Mucosa of descending colon (tissue), 3 donors: Measurements from ENCODE around the gene CELA3B. TPM values are rescaled to one million over a fixed set of nuclear protein-coding genes. Genes with fewer than 3 reads are reported as not detected.

Source experiments
- ATAC-seq: fragments of 200-7000 bp; cut with Tn5 transposase; one replicate; pipeline ENCODE4 v1.9.1; 2020; ENCODE audit warnings: mild to moderate bottlenecking, moderate library complexity
- DNase-seq, 3 donors: peaks; one replicate each; pipeline ENCODE4 v3.0.0-alpha.2; 2020
- H3K36me3 ChIP-seq: fragments of 200-600 bp; one replicate; pipeline ENCODE4 v1.8.0; 2021; ENCODE audit warnings: low read depth, mild to moderate bottlenecking
- H3K4me1 ChIP-seq: fragments of 200-600 bp; one replicate; pipeline ENCODE4 v1.8.0; 2021; ENCODE audit warnings: low read depth, mild to moderate bottlenecking
- H3K4me3 ChIP-seq: fragments of 200-600 bp; one replicate; pipeline ENCODE4 v1.8.0; 2021; ENCODE audit warnings: mild to moderate bottlenecking
- H3K9me3 ChIP-seq: fragments of 200-600 bp; one replicate; pipeline ENCODE4 v1.8.0; 2021; ENCODE audit warnings: mild to moderate bottlenecking
- intact Hi-C, 2 donors: fragments of 100-400 bp; cut with DNase I in 1 of 2; cut with micrococcal nuclease in 1 of 2; formaldehyde crosslinking; loops; one replicate each; pipeline versions ENCODE4 v1.11.0 to v1.11.1; 2022; cut with DNase I, micrococcal nuclease
- total RNA-seq, 3 donors: library from RNA; stranded (reverse); fragmentation: NEBNext Ultra II Directional in 2 of 3; extraction: Animal tissue kit (Norgen Biotek cat#: 25700) in 2 of 3; gene quantifications; one replicate each; pipeline versions ENCODE4 v1.2.1 to v1.2.4, GENCODE V29; 2021 to 2023
- TF ChIP-seq, protein P1 (sequence below): fragments of 200-600 bp; IDR thresholded peaks from one replicate; pipeline ENCODE4 v1.8.0; 2022; ENCODE audit warnings: antibody characterized with exemption, mild to moderate bottlenecking
- donor health status: DM: no; HTN: no; CAD: no; lungs with moderate emphysema.
- donor health status: DM: no; HTN: no; CAD: no.
- donor health status: DM: no; HTN: yes; CAD: no.

The CELA3B gene
- total RNA-seq, 3 donors from 2014 or later, result 0.35 to 3.5 (median 0.70) TPM

DNA sequence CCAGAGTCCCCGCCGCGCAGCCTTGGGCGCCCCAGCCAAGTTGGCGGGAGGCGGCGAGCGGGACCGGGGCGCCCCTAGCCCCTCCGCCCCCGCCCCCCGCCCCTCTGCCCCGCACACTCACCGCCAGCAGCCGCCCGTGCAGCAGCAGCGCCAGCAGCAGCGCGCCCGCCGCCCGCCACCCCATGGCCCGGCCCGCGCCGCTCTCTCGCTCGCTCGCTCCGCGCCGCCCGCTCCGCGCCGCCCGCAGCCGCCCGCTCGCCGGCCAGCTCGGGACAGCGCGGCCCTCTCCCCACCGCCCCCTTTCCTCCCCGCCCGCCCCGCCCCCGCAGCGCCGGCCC, 39.8 kb upstream of the CELA3B start, which contains the start of gene HSPG2:
HSPG2 (minus strand) TSS at position 277 of the 338 bp plus-strand sequence; CDS start at position 184, 93 bp downstream.
- H3K4me1 ChIP-seq, result peaks cover 44% of the 10 kb centered on the region
- H3K9me3 ChIP-seq, result no peaks in the 10 kb centered on the region
- ATAC-seq, result no peak
- peak within 1 kb of the TSS; percentile 51 for H3K4me3 ChIP-seq
- no peaks in the 10 kb centered on the region for H3K36me3 ChIP-seq
- intact Hi-C loops, result no loop called here
- DNase-seq, result no peak
- TF ChIP-seq, protein P1, sequence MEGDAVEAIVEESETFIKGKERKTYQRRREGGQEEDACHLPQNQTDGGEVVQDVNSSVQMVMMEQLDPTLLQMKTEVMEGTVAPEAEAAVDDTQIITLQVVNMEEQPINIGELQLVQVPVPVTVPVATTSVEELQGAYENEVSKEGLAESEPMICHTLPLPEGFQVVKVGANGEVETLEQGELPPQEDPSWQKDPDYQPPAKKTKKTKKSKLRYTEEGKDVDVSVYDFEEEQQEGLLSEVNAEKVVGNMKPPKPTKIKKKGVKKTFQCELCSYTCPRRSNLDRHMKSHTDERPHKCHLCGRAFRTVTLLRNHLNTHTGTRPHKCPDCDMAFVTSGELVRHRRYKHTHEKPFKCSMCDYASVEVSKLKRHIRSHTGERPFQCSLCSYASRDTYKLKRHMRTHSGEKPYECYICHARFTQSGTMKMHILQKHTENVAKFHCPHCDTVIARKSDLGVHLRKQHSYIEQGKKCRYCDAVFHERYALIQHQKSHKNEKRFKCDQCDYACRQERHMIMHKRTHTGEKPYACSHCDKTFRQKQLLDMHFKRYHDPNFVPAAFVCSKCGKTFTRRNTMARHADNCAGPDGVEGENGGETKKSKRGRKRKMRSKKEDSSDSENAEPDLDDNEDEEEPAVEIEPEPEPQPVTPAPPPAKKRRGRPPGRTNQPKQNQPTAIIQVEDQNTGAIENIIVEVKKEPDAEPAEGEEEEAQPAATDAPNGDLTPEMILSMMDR, result no peak

DNA sequence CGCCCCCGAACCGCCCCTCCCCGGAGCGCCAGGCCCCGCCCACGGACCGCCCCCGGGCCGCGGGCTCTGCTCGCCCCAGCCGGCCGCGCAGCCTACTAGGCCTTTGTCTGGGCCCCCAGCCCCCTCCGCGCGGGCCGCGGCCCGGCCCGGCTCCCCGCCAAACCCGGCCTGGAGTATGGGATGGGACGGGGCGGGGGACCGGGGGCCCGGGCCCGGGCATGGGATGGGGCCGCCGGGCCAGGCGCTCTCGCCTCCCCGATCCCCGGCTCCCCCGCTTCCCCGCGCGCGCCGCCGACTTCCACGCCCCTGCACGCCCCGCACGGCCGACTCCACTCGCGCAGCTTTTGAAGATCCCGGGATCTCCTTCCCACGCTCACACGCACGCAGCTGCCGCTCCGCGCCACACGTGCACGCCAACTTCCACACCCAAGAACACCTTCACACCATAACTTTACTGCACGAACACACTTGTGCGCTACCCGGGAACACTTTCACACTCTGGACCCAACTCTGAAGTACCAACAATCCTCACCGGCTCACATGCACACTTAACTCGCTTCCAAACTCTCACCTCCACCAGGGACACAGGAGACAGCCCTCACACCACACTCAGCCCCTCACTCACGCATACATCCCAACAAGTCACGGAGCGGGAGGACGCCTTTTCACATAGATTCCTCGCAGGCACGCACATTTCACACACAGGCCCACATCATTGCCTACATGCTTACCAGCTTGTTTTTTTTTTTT, 39.3 kb upstream of the CELA3B start:
- peaks cover 38% of the 10 kb centered on the region for H3K4me1 ChIP-seq
- no peaks in the 10 kb centered on the region for H3K36me3 ChIP-seq
- DNase-seq, result peak; percentile 83 to 93 (median 86)
- no peaks in the 10 kb centered on the region for H3K9me3 ChIP-seq
- TF ChIP-seq, protein P1, result no peak
- H3K4me3 ChIP-seq, result no peak overlapping the region
- peak; percentile 81 for ATAC-seq
- intact Hi-C loops, result no loop called here

DNA sequence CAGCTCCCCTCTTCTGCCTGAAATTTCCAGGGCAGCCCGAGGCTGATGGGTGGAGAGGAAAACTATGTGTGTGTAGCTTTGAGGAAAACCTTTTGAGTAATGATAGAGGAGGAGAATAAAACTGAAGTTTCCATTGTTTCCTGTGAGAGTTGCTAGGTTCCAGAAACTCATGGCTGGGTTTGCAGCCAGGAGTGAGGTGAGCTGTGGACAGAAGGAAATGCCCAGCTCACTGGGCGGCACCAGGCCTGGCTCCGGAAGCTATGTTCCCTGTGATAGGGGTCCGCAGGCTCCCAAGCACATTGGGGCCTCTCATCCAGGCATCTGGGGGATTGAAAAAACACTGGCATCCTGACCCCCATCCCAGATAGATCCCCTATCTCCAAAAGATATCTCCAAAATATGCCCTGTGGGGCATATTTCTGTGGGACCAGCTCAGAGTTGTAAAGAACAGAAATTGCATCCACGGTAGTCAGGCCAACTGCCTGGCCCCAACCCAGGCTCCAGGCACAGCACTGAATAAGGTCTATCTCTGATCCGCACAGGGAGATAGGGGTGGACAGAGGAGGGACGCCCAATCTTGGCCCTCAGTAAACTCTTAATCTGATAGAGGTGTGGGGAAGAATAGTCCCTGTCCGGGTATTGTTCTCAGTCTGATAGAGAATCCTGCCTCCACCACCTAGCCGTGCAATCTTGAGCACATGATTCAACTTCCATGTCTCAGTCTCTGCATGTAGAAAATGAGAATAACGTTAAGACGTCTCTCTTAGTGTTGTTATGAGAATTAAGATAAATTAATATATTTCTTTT, 37.9 kb upstream of the CELA3B start:
- TF ChIP-seq, protein P1, result no peak
- DNase-seq (peak in 1 of 3 donors; percentile 21), ATAC-seq (no peak)
- Histone ChIP-seq H3K36me3 (no peaks in the 10 kb centered on the region), H3K9me3 (no peaks in the 10 kb centered on the region), H3K4me1 (peaks cover 25% of the 10 kb centered on the region), H3K4me3 (no peak overlapping the region)
- intact Hi-C loops, result no loop called here

DNA sequence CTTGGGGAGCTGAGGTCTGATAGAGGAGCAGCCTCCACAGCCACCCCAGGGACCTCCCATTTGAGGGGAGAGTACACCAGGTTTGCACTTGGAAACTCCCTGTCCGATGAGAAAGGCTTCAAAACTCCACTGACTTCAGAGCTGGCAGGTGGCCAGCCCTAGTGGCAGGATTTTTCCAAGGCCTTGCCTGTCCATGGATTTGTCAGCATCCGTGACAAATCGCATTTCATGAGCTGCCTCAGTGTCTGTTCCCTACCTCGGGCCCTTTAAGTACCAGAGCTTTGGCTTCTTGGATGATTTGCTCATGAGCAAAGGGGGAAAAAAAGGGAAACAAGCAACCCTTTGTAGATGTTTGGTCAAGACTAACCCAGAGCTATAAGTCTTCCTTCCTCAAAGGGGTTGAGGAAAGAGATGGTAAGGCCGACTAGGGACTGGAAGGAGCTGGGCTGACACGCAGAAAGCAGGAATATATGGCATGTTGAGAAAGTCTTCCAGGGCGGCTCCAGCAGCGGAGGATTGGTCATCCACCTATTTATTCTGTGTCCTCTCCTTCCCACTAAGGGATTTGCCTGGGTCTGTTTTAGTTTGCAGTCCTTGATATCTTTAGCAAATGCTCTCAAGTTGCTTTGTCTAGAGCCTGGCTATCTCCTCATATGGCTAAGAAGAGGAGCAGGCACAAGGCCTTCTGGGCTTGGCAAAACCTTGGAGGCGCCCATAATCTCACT, 37.0 kb upstream of the CELA3B start:
- TF ChIP-seq, protein P1, result no peak
- no peak overlapping the region for H3K4me3 ChIP-seq
- no peaks in the 10 kb centered on the region for H3K36me3 ChIP-seq
- DNase-seq (peak; percentile 79 to 81 (median 81)), ATAC-seq (no peak)
- intact Hi-C loops, result no loop called here
- peaks cover 19% of the 10 kb centered on the region for H3K4me1 ChIP-seq
- H3K9me3 ChIP-seq, result no peaks in the 10 kb centered on the region

DNA sequence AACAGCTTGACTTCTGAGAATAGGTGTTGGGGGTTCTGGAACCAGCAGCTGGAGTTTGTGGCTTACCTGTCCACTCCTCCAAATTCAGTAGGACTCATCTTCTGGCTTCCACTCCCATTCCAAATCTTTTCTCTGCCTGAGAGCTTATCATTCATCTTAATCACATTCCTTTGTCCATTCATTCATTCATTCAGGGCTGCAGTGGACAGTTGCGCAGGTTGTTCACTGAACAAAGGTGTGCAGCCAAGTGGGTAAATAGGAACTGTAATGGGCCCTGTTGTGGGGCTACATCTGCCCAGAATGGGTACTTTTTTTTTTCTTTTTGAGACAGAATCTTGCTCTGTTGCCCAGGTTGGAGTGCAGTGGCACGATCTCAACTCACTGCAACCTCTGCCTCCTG, 36.3 kb upstream of the CELA3B start:
- no peak overlapping the region for H3K4me3 ChIP-seq
- ATAC-seq, result no peak
- H3K9me3 ChIP-seq, result no peaks in the 10 kb centered on the region
- TF ChIP-seq, protein P1, result no peak
- no peaks in the 10 kb centered on the region for H3K36me3 ChIP-seq
- DNase-seq, result peak in 1 of 3 donors; percentile 0
- intact Hi-C loops, result no loop called here
- H3K4me1 ChIP-seq, result peaks cover 13% of the 10 kb centered on the region
